GM12865 (cell line): Measurements from ENCODE around the gene CA7.

Experiments used
- DNase-seq: peaks from one replicate; pipeline ENCODE4 v3.0.0; 2010; ENCODE audit warnings: low read depth
- H3K4me3 ChIP-seq: 2 replicates; pipeline ENCODE4 v1.5.1; 2011; ENCODE audit warnings: mild to moderate bottlenecking, low read depth, low read length, control low read depth
- TF ChIP-seq, protein P1 (sequence below): IDR thresholded peaks from 2 replicates; pipeline ENCODE4 v1.5.1; 2011; ENCODE audit warnings: low read length, control low read depth, low read depth, inconsistent platforms; ENCODE audit not compliant: insufficient read depth; ENCODE audit errors: missing control alignments

Gene CA7

DNA sequence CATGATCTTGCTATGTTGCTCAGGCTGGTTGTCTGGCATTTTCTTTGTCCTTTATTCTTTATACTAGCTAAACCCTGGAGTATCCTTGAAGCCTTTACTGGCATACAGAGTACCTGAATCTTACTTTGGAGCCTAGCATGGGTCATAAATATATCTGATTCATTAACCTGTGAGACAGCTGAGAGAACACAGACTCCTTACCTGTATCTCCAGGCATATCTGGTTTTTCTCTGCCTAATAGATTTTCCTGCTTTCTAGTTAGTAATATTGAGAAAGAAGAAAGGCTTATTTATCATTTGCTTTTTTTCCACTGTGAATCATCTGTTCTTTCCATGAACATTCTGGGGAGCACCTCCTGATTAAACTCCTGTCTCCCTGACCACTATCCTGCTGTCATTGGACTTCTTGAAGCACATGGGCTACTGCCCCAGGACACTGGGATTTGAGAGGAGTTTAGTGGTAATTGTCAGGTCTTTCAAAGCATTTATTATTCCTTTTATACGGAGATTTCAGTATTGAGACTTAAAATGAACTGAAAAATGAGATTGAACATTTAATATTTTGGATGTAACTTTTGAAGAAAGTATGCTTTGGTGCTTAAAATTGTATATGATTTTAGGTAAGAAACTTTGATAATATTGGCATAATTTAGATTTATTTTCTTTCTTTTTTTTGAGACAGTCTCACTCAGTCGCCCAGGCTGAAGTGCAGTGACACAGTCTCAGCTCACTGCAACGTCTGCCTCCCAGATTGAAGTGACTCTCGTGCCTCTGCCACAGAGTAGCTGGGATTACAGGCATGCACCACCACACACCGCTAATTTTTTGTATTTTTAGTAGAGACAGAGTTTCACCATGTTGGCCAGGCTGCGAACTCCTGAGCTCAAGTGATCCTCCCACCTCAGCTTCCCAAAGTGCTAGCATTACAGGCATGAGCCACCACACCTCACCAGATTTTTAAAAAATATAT lies 44.7 kb downstream of the CA7 start:
- DNase-seq = no peak
- TF ChIP-seq, protein P1, sequence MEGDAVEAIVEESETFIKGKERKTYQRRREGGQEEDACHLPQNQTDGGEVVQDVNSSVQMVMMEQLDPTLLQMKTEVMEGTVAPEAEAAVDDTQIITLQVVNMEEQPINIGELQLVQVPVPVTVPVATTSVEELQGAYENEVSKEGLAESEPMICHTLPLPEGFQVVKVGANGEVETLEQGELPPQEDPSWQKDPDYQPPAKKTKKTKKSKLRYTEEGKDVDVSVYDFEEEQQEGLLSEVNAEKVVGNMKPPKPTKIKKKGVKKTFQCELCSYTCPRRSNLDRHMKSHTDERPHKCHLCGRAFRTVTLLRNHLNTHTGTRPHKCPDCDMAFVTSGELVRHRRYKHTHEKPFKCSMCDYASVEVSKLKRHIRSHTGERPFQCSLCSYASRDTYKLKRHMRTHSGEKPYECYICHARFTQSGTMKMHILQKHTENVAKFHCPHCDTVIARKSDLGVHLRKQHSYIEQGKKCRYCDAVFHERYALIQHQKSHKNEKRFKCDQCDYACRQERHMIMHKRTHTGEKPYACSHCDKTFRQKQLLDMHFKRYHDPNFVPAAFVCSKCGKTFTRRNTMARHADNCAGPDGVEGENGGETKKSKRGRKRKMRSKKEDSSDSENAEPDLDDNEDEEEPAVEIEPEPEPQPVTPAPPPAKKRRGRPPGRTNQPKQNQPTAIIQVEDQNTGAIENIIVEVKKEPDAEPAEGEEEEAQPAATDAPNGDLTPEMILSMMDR = no peak
- no peak overlapping the region for H3K4me3 ChIP-seq

DNA sequence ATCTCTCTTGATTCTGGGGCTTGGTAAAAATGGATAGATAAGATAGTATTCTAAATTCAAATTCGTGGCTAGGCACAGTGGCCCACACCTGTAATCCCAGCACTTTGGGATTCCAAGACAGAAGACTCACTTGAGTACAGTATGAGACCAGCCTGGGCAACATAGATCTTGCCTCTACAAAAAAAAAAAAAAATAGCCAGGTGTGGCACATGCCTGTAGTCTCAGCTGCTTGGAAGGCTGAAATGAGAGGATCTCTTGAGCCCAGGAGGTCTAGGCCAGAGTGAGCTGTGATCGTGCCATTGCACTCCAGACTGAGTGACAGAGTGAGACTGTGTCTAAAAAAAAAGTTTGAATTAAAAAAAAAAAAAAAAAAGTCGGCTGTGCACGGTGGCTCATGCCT lies 45.4 kb downstream of the CA7 start:
- TF ChIP-seq, protein P1 = no peak
- DNase-seq = no peak
- no peak overlapping the region for H3K4me3 ChIP-seq

DNA sequence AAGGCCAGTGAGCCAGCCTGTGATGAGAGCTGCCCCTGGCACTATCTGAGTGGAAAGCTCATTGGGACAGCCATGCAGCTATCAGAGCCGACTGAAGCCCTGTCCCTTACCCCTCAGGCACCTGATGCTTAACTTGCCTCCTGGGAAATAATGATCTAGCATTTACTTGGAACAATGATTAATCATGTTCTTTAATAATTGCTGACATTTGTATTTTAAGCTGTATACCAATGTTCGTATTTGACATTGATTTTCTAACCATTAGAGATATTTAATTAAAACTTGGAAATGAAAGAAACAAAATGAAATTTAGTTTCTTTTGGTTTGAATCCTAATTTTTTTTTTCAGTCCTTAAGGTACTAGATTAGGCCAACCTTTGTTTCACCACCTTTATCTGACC lies 46.6 kb downstream of the CA7 start:
- TF ChIP-seq, protein P1 = no peak
- H3K4me3 ChIP-seq = no peak overlapping the region
- DNase-seq = no peak

DNA sequence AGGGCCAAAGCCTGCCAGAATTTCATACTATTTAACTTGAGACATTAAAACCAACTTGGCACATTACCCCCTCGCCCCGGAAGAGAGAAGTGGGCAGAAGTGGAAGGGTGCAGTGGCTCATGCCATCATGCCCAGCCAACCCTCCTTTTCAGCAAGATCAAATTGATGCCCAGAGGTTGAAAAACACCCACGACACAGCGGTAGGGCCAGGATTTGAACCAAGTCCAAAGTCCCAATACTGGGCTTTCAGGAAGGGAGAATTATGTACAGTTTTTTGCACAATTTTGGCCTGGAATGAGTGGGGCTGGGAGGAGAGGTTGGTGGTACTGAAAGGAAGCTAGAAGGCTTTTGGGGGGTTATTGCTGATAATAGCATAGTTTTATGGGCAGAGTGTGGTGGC lies 47.1 kb downstream of the CA7 start:
- TF ChIP-seq, protein P1 = no peak
- H3K4me3 ChIP-seq = no peak overlapping the region
- no peak for DNase-seq

DNA sequence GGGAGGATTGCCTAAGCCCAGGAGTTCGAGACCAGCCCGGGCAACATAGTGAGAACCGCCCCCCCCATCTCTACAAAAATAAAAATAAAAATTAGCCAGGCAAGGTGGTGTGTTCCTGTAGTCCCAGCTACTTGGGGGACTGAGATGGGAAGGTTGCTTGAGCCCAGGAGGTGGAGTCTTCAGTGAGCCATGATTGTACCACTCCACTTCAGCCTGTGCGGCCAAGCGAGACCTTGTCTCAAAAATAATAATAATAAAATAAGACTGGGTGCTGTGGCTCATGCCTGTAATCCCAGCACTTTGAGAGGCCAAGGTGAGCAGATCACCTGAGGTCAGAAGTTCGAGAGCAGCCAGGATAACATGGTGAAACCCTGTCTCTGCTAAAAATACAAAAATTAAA lies 47.6 kb downstream of the CA7 start:
- H3K4me3 ChIP-seq = no peak overlapping the region
- TF ChIP-seq, protein P1 = no peak
- no peak for DNase-seq

DNA sequence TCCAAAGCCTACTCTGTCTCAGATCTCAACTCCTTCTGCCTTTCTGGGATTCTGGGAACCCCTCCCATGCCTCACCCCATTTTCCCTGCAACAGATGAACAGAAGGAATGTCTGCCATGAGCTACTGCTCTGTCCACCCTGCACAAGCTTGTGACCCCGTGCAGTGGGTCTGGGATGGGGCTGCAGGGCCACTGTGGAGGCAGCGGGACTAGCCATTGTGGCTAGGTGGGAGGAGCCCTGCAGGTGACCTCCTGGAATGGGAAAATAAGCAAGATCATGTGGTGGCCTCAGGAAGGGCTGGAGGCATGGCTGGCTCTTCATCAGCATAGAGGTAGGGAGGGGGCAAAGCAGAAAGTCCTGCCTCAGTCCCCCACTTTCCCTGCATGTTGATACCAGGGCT lies 49.8 kb downstream of the CA7 start:
- H3K4me3 ChIP-seq = no peak overlapping the region
- TF ChIP-seq, protein P1 = no peak
- no peak for DNase-seq
